ENCODE data around the gene SLC25A5. TPM values are rescaled to one million over a fixed set of nuclear protein-coding genes. Genes with fewer than 3 reads are reported as not detected.
"Not testable (repeated sequence)": the region's sequence is repeated elsewhere in the genome, so short reads cannot be mapped to it uniquely, and the experiment has no call there.

Gene SLC25A5
- total RNA-seq, 2 donors from 2014 or later = 151 to 205 TPM

GRCh38 chrX:119469313-119469635 lies 1.0 kb downstream of the SLC25A5 start:
- DNase-seq (no peak), ATAC-seq (no peak)
- intact Hi-C loops (cut with DNase I) = loop anchor here in 1 of 2 donors (10.0 kb wide), 1 partner anchor 96 kb away; the partner anchor contains the start of gene STEEP1

GRCh38 chrX:119474615-119475388 lies 6.6 kb downstream of the SLC25A5 start:
- ATAC-seq = no peak
- intact Hi-C loops (cut with DNase I) = no loop called here
- no peak for DNase-seq

DNA sequence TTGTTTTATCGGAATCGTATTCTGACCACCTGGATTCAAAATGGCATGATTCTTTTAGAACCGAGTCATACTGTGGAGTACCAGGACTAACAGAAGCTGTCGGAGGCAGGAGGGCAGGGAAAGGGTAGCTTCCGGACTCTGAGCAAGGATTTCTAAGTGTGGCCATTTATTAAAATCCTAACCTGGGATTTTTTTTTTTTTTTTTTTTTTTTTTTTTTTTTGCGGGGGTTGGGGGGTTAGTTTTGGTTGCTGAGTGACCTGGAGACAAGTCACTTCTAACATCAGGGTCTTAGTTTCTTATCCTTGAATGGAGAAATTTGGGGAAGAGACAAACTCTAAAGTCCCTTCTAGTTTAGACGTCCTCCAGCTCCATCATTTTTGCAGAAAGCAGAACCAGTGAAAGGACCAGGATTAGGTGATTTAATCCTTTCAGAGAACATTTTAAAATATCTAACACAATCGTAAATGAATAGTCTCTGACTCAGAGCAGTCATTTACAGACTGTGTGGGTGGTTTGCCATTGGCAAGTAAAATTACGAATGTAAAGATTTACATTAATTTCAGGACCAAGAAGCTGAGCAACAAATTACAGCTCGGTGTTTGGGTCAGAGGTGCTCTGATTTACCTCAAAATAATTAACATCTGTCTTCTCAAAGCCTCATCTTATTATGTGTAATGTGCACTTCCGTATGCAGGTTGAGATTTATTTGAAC lies 7.3 kb downstream of the SLC25A5 start:
- no peak for ATAC-seq
- intact Hi-C loops (cut with DNase I) = no loop called here
- no peak for DNase-seq

DNA sequence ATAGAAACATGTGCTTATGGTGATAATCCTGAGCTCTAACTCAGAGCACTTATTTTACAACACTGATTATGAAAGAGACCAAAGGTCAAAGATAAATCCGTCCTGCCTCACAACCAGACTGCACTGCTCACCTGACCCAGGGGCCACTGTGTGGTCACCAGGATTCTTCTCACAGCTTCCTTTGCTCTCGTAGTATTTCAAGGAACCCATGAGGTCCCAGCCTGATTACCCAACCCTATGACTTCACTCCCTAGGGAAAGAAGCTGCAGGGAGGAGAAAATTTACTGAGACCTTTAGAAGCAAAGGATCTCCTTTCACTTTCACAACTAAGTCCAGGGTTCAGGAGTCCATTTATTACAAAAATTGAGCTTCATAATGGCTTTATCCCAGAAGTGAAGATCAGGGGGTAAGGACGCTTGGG lies 9.6 kb downstream of the SLC25A5 start:
- intact Hi-C loops (cut with DNase I) = no loop called here
- DNase-seq (no peak), ATAC-seq (peak; percentile 42 to 55)

- no peak for ATAC-seq
- DNase-seq = no peak
- intact Hi-C loops (cut with DNase I) = no loop called here
These were observed 10.3 kb downstream of the SLC25A5 start for GRCh38 chrX:119478504-119478903.

GRCh38 chrX:119479845-119480244 lies 11.6 kb downstream of the SLC25A5 start:
- DNase-seq = no peak
- intact Hi-C loops (cut with DNase I) = no loop called here
- no peak for ATAC-seq

- DNase-seq (no peak), ATAC-seq (peak; percentile 33 to 61)
- intact Hi-C loops (cut with DNase I) = no loop called here
These were observed 13.1 kb downstream of the SLC25A5 start for GRCh38 chrX:119481323-119481801.

DNA sequence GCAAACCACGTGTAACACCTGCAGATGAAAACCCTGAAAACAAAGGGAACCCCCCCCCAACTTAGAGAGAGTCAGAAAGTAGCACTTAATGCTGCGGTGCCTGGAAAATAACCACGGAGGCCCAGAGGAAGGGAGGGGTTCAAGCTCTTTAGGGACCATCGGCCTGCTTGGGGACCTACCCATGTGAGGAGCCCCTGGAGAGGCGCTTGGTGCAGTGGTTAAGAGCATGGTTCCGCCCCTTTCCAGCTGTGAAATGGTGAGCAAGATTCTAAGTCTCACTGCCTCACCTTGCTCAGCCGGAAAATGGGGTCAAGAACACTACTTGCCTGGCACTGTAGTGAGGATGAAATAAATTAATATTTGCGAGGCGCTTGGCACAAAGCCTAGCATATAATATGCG lies 13.8 kb downstream of the SLC25A5 start:
- DNase-seq (no peak), ATAC-seq (no peak)
- intact Hi-C loops (cut with DNase I) = no loop called here

GRCh38 chrX:119482481-119483480 lies 14.5 kb downstream of the SLC25A5 start:
- peak; percentile 83 to 88 for ATAC-seq
- intact Hi-C loops (cut with DNase I) = no loop called here
- DNase-seq = peak; percentile 64

GRCh38 chrX:119486745-119487144 lies 18.5 kb downstream of the SLC25A5 start:
- intact Hi-C loops (cut with DNase I) = no loop called here
- DNase-seq = no peak
- no peak for ATAC-seq

DNA sequence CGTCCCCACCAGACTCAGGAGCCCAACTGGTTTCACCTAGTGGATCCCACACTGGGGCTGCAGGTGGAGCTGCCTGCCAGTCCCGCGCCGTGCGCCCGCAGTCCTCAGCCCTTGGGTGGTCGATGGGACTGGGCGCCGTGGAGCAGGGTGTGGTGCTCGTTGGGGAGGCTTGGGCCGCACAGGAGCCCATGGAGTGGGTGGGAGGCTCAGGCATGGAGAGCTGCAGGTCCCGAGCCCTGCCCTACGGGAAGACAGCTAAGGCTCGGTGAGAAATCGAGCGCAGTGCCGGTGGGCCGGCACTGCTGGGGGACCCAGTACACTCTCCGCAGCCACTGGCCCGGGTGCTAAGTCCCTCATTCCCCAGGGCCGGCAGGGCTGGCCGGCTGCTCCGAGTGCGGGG lies 19.5 kb downstream of the SLC25A5 start:
- ATAC-seq; intact Hi-C loops (cut with DNase I); DNase-seq: not testable (repeated sequence)

GRCh38 chrX:119488749-119489148 lies 20.5 kb downstream of the SLC25A5 start:
- DNase-seq (no peak), ATAC-seq (peak in 1 of 2 donors; percentile 17)
- intact Hi-C loops (cut with DNase I) = no loop called here

DNA sequence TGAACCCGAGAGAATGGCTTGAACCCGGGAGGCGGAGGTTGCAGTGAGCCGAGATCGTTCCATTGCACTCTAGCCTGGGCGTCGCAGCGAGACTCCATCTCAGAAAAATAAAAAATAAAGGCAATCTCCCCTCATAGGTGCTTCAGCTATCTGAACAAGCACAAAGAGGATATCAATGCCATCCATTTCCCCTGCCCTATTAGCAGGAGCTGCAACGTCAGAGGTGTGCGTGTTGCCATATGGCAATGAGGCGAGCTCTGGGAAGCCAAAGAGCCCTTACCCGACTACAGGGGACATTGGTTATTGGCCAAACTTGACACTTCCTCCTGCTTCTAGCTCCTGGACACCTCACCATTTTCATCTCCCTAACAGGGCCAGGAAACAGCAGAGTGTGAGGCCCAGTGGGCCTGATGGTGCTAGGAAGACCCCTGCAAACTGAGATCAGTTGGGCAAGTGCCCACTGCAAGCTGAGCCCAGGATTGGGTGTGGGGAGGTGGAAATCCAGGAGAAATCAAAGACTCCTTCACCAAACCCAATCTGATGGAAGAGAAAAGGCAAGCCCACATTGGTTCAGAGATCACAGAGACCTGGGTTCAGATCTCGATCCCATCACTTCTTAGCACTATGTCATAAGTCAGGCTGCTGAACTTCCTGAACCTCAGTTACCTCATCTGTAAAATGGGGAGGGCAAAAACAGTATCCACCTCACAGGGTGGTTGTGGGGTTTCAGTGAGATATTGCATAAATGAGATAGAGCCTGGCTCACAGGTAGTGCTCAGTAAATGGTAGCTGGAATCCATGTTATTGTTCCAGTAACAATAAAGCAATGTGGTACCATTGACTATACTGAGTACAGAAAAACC lies 21.2 kb downstream of the SLC25A5 start:
- no peak for DNase-seq
- intact Hi-C loops (cut with DNase I) = no loop called here

DNA sequence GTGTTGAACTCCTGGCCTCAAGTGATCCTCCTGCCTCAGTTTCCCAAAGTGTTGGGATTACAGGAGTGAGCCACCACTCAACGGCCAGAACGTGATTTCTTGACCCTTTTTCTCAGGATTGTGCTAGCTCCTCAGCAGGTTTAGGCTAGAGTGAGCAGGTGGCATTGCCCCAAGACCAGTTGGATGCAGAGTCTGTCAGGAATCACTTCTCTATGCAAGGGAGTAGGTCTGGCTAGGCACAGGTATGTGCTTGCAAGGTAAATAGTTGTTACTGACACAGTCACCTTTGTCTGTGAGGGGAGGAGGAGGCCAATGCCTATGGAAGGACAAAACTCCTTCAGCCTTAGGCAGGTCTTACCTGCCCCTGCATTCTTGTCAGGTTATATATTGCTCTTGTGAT lies 24.2 kb downstream of the SLC25A5 start:
- intact Hi-C loops (cut with DNase I) = no loop called here
- DNase-seq (no peak), ATAC-seq (no peak)

More for the DNA sequence above, 21.2 kb downstream of the SLC25A5 start:
- ATAC-seq = no peak

GRCh38 chrX:119493851-119494495 lies 25.7 kb downstream of the SLC25A5 start:
- ATAC-seq; DNase-seq; intact Hi-C loops (cut with DNase I): not testable (repeated sequence)

DNA sequence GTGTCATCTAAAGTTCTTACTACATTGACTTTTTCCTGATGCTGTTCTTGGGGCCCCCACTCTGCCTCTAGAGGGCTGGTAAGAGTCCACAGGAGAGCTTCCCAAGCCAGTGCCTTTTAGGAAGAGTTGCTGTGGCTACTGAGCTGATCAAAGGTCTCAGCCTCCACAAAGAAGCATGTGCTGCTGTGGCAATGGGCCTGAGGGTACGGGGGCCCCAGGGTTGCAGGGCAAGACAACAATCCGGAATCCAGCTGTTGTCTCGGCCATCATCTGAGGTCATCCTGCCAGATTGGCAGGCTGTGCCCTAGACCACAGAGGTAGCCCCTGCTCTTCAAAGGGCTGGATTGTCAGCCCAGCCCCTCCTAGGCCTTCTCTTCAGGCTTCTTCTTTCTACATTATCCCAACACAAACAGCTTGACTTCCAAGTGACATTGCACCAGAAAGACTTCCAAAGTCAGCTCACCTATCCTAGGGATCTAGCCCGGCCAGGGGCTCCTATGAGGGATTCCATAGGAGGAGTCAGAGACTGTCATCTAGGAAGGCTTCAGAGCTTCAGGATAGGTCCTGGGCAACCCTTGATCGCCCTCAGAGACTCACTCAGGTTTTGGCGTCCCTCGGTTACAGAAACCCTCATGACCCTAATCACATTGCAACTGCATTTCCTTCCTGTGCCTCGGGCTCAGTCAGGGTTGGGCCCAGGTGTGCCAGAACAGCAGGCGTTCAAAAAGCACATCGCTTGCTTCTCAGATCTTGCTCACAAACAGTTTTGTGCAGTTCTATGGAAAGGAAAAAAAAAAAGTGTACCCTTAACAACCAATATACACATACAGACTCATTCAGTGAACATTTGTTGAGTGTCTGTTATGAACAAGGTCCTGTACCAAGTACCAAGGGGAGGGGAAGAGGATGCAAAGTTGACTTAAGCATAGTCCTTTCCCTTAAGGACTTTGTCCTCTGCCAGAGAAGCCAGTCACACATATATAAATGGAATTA lies 27.8 kb downstream of the SLC25A5 start:
- intact Hi-C loops (cut with DNase I) = no loop called here
- ATAC-seq (no peak), DNase-seq (no peak)

GRCh38 chrX:119497185-119497584 lies 28.9 kb downstream of the SLC25A5 start:
- DNase-seq (no peak), ATAC-seq (no peak)
- intact Hi-C loops (cut with DNase I) = no loop called here

Data from left cardiac atrium (tissue), 4 donors.